ENCODE data around the gene NUDT22.

The NUDT22 gene

DNA sequence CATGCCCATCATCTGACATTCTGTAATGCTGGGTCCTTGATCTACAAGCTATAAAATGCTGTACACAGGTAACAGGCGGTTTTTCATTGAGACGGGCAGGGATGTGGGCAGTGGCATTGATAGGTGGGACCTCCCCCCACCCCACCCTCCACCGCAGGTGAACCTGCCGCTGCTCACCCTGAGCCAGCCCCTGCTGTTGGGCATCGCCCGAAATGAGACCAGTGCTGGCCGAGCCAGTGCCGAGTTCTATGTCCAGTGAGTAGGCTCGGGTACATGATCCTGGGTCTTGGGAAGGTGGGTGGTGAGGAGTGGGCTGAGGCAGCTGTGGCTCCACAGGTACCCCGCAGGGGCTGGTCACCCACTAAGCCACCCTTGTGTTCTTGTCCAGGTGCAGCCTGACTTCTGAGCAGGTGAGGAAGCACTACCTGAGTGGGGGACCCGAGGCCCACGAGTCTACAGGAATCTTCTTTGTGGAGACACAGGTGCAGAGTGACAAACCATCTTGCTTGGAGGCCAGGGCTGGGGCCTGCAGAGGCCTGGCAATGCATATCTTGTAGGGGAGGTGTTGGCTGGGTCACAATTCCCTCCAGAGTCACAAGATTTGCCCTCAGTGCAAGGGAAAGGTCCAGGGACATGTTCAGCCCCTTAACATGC is 3.1 kb downstream of the NUDT22 start:
- ChIA-PET CTCF (interaction anchor here (0.6 kb wide), 1 partner anchor 1550 kb away, joined by 3 read pairs; no protein-coding TSS in a partner anchor), POLR2A (ENCODE audit: low non-redundant PET) (no interaction called here)
- peak overlapping the region; percentile 98 for H3K27ac ChIP-seq
- no peak for DNase-seq (ENCODE audit: low spot score)
- TF ChIP-seq CTCF (conservative IDR thresholded peaks at IDR 0.05; ENCODE audit: low read depth): no peak

DNA sequence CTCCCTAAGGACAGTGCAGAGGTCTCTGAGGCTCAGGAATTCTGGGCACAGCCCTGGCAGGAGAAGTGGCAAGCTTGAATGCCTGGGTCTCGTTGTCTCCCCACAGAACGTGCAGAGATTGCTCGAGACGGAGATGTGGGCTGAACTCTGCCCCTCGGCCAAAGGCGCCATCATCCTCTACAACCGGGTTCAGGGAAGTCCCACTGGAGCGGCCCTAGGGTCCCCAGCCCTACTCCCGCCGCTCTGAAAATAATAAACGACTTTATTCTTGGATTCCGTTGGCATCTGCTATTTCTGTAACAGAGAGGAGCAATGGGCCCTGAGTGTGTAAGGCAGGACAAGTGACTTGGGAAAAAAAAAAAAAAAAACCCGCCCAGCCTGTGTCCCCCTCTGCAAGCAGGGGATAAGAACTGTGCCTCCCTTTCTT is 3.7 kb downstream of the NUDT22 start:
- no peak for DNase-seq (ENCODE audit: low spot score)
- ChIA-PET POLR2A (ENCODE audit: low non-redundant PET) (no interaction called here), CTCF (interaction anchor here (0.6 kb wide), 1 partner anchor 1550 kb away, joined by 3 read pairs; no protein-coding TSS in a partner anchor)
- H3K27ac ChIP-seq: peak overlapping the region; percentile 98
- TF ChIP-seq CTCF (conservative IDR thresholded peaks at IDR 0.05; ENCODE audit: low read depth): no peak

DNA sequence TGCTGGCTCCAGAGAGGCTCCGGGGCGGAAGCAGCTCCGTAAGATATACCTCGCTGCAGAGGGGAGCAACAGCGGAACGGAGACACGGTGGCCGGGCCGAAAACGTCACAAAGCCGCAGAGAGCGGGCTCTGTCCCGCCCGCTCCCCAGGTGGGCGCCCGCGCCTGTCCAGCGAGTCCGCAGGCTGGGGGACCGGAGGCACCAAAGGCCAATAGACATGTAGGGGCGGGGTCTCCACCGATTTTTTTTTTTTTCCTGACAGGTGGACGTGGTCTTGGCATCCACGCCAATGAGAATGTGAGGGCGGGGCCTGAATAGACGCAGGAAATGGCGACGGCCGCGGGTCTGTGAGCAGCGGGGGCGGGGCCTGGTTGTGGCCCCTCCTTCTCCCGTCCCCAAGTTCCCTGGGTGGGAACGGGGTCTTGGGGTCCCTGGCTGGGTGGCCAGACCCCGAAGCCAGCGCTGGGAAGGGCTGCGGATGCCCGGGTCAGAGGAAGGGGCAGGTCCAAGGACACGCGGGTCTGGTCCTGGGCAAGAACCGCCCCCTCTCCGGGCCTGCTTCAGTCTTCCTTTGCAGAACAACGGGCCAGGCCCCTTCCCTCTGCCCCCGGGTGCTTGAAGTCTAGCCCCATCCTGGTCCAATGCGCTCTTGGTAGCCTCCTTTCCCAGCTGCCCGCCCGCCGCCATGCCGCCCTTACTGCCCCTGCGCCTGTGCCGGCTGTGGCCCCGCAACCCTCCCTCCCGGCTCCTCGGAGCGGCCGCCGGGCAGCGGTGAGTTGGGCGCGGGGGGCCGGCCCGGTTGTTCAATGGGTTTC is 4.3 kb downstream of the NUDT22 start, which contains the start of gene DNAJC4:
TSS of gene DNAJC4 (plus strand) at position 378 of the 814 bp plus-strand sequence. CDS start at position 685, 307 bp downstream.
- POLR2A ChIA-PET (ENCODE audit: low non-redundant PET): interaction anchor here (0.5 kb wide), 1 partner anchor 94 kb away, joined by 3 read pairs; no protein-coding TSS in a partner anchor
- peak within 1 kb of the TSS; percentile 98 for H3K27ac ChIP-seq
- no peak for DNase-seq (ENCODE audit: low spot score)
- TF ChIP-seq CTCF (conservative IDR thresholded peaks at IDR 0.05; ENCODE audit: low read depth): no peak
- CTCF ChIA-PET: interaction anchor here (0.6 kb wide), 2 partner anchors 77 to 1549 kb away, joined by 3 to 4 read pairs; no protein-coding TSS in a partner anchor

DNA sequence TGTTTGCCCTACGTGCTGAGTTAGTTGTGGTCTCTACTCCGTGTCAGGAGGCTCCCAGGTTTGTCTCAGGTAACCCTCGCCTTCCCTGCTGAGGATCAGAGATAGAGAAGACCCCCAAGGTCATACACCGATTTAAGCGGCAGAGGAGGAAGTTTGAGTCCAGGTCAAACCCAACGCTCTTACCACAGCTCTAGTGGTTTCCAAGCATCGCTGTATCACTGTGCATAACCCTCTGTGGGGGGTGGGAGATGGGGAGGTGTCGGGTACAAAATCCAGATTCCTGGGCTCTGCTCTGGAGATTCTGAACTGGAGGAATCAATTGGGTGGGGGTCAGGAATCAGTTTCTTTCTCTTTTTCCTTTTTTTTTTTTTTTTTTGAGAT is 4.9 kb downstream of the NUDT22 start:
- POLR2A ChIA-PET (ENCODE audit: low non-redundant PET): no interaction called here
- H3K27ac ChIP-seq: peak overlapping the region; percentile 98
- no peak for TF ChIP-seq CTCF (conservative IDR thresholded peaks at IDR 0.05; ENCODE audit: low read depth)
- DNase-seq (ENCODE audit: low spot score): no peak
- CTCF ChIA-PET: interaction anchor here (1.7 kb wide), 1 partner anchor 70 kb away, joined by 6 read pairs; the partner anchor contains the start of gene CATSPERZ

DNA sequence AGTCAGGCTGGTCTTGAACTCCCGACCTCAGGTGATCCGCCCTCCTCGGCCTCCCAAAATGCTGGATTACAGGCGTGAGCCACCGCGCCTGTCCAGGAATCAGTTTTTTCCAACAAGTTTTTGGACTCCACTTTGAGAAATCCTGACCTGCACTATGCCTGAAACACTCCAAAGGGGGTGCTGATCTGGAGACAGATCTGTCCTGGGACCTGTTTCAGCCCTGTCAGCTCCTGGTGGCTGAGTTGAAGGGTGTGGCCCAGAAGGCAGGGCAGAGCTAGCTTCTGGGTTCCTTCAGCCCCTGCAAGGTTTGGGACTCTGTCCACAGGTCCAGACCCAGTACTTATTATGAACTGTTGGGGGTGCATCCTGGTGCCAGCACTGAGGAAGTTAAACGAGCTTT is 5.5 kb downstream of the NUDT22 start:
- CTCF ChIA-PET: interaction anchor here (1.7 kb wide), 1 partner anchor 69 kb away, joined by 6 read pairs; the partner anchor contains the start of gene CATSPERZ
- H3K27ac ChIP-seq: peak overlapping the region; percentile 98
- TF ChIP-seq CTCF (conservative IDR thresholded peaks at IDR 0.05; ENCODE audit: low read depth): no peak
- POLR2A ChIA-PET (ENCODE audit: low non-redundant PET): no interaction called here
- DNase-seq (ENCODE audit: low spot score): no peak
